ENCODE results near the gene KMT2B. TPM values are rescaled to one million over a fixed set of nuclear protein-coding genes. Genes with fewer than 3 reads are reported as not detected.

The KMT2B gene
- total RNA-seq, 1 donor from 2014 or later, result 11.8 TPM

- DNase-seq, result no peak
These were observed 7.5 kb downstream of the KMT2B start for GRCh38 chr19:35725216-35725861.

- DNase-seq, result no peak
These were observed 9.5 kb downstream of the KMT2B start for GRCh38 chr19:35727053-35727955.

- no peak for DNase-seq
These were observed 10.3 kb downstream of the KMT2B start for GRCh38 chr19:35727956-35728706.

GRCh38 chr19:35729021-35729420, 11.2 kb downstream of the KMT2B start:
- no peak for DNase-seq

- DNase-seq, result no peak
These were observed 12.0 kb downstream of the KMT2B start for GRCh38 chr19:35729763-35730162.

GRCh38 chr19:35730326-35730725, 12.5 kb downstream of the KMT2B start:
- no peak for DNase-seq

- DNase-seq, result no peak
These were observed 13.6 kb downstream of the KMT2B start for GRCh38 chr19:35731353-35731752.

GRCh38 chr19:35731779-35732405, 14.1 kb downstream of the KMT2B start:
- no peak for DNase-seq

- no peak for DNase-seq
These were observed 14.9 kb downstream of the KMT2B start for GRCh38 chr19:35732540-35733179.

GRCh38 chr19:35733180-35734125, 15.7 kb downstream of the KMT2B start:
- no peak for DNase-seq

- no peak for DNase-seq
These were observed 16.5 kb downstream of the KMT2B start for GRCh38 chr19:35734273-35734672.

GRCh38 chr19:35734889-35735288, 17.1 kb downstream of the KMT2B start:
- DNase-seq, result no peak

- no peak for DNase-seq
These were observed 19.4 kb downstream of the KMT2B start for GRCh38 chr19:35736913-35737886.

- DNase-seq, result no peak
These were observed 20.5 kb downstream of the KMT2B start for GRCh38 chr19:35738021-35738886.

- no peak for DNase-seq
These were observed 21.1 kb downstream of the KMT2B start for GRCh38 chr19:35738887-35739229.

GRCh38 chr19:35739275-35740107, 21.7 kb downstream of the KMT2B start:
- DNase-seq, result no peak

GRCh38 chr19:35740108-35740422, 22.3 kb downstream of the KMT2B start:
- DNase-seq, result no peak

All from skin of body (tissue), 2 donors.